ENCODE measurements around the gene TMEM151A. TPM values are rescaled to one million over a fixed set of nuclear protein-coding genes. Genes with fewer than 3 reads are reported as not detected.

TMEM151A gene
- total RNA-seq, 1 donor from 2014 or later, result 0.19 TPM

DNA sequence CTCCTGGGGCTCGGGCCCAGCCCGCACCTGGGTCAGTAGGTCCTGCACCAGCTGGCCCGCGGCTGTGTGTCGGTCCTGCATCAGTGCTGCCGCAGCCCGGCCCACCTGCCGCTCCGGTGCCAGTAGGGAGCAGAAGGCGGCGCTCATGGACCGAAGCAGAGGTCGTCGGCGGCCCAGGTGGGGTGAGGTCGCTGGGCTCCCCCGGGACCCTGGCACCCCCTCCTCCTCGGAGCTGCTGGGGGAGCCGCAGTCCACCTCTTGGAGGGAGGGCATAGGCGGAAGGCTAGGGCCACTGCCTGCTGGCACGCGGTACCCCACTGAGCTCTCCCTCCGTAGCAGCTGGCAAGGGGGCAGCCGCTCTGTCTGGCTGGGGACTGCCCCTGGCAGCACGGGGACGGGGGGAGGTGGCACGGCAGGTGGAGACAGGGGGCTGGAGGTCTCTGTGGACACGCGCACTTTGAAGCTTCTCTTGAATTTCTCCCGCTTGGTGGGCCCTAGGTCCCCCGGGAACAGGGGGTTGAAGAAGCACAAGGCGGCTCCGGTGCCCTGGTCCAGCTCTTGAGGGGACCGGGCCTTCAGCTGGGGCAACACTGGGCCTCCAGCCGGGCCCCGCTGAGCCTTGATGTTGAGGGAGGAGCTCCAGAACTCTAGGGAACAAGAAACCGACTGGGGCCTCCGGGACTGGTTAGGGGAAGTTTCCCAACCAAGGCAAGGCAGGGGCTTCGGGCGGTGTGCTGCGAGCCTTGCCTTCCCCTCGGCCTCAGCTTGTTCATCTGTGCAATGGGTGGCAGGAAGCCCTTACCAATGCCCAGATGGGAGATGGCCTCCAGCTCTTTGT is 43.1 kb downstream of the TMEM151A start:
- DNase-seq (ENCODE audit: low spot score), result no peak

DNA sequence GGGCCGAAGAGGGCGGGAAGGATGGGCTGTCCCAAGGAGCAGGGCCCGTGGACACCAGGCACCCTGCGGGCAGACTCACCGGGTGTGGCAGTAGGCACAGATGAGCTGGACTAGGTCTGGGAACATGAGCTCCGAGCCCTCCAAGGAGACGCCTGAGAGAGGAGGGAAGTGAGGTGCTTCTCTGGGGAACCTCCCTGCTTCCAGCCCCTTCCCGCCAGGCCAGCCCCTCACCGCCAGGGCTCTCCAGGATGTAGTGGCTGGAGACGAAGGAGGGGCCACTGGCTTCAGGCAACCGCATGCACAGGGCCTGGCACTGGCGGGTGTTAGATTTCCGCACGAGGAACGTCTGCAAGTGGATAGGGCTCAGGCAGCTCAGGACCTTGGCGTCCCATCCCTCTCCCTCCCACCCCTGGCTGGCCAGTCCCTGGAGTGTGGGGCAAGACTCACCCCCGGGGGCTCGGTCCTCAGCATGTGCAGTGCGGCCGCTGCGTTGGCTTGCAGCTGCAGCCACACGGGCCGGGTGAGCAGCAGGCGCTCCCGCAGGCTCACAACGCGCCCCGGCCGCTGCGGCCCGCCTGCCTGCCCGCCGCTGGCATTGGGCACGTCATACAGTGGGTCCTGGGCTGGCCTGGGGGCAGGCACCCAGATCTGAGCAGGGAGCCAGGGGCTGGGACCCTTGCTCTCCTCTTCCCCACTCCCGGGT is 44.0 kb downstream of the TMEM151A start:
- no peak for DNase-seq (ENCODE audit: low spot score)

DNA sequence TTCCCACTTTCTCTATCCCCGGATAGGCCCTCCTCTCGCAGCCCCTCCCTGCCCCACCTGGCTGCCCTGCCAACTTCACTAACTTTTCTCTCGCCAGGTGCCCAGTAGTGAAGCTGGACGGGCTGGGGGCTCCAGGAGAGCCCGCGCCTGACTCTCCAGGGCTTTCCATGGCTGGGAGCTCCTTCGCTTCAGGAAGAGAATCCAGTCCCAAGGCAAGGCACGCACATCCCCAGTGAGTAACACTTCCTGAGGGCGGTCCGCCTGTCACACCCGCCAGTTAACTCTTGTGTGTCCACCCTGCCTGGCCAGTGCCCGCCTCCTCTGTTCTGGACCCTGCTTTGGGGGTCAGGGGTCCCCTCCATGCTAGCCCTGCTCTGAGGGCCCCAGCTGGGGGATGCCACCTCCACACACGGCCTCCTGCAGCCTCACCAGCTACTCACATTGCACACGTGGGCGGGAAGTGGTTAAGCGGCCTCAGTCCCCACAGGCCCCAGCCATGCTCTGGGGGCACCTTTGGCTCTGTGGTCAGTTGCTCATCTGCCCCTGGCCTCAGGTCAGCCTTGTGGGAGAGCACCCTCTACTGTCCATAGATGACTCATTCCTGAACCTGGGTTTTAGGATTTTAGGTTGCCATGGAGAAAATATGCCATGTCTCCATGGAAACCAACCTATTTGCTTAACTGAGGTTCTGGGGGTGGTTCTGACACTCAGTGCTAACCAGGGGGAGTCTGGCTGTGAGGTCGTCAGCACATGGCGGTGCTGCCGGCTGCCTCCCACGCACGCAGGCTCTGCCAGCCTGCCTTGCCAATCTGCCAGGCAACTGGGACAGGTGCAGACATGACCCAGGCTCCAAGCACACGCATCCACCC is 44.8 kb downstream of the TMEM151A start, which contains the start of gene RIN1:
Gene RIN1 (minus strand): TSS at position 201 of the 869 bp plus-strand sequence. CDS start 32 bp downstream, at position 169.
- DNase-seq (ENCODE audit: low spot score), result no peak

DNA sequence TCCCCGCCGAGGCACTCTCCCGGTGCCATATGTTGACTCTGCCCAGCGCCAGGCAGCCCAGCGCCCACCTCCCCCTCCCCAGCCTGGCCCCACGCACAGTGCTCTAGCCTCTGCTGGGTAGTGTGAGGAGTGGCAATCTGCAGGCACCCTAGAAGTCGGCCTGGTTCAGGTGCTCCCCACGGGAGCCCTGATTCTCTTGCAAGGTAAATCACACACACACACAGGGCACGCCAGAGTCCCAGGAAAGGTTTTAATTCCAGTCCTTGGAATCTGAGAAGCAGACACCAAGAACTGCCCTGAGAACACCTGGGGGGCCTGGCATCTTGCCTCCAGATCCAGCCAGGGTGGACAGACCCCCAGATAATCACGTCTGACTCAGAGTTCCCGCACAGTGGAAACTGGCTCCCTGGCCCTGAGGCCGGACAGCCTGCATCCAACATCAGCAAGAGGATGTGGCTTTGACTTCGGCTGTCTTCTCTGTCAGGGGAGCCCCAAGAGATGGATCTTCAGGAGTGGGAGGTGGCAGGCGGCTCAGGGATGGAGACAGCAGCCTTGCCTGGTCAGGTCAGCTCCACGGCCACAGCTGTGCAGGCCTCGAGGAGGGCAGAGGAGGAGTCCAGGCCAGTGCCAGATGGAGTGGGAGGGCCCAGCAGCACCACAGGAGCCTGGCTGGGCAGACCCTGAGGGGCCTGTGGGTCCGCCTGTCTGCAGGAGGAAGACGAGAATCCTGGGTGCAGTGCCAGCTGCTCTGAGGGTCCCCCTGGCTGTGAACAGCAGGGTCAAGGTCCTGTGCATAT is 45.6 kb downstream of the TMEM151A start:
- no peak for DNase-seq (ENCODE audit: low spot score)

DNA sequence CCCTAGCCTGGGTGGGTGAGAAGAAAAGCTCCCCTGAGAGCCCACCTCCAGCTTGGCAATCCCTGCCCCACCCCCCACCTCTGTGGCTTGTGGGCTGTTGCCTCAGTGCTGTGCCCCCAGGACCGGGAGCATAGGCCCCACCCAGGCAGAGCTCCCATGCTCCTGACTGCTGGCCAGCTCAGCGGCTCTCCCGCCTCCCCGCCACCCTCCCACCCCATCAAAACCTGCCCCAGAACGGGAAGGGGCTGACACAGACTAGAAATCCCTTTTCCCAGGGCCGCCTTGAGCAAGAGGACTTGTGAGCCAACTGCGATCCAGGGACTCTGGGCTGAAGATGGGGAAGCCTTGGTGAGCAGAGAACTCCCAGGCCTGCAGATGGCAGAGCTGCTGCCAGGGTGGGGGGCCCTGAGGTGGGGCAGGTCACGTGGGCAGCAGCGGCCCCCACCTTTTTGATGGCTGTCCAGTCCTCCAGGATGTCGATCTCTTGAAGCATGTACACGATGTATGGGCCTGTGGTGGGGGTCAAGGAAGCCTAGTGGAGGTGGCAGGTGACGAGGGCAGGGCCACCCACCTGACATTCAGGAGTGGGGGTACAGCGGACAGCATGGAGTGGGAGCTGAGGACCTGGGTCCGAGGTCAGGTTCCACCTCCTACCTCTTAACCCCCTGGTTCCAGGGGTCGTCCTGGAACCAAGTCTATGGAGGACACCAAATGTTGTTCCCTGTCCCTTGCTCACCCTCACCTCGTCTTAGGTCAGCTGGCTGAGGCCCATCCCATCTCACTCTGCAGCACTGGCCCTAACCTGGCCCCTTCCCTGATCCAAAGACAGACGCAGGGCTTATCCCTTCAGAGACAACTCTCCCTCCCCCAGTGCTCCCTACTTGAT is 46.8 kb downstream of the TMEM151A start:
- DNase-seq (ENCODE audit: low spot score), result no peak

DNA sequence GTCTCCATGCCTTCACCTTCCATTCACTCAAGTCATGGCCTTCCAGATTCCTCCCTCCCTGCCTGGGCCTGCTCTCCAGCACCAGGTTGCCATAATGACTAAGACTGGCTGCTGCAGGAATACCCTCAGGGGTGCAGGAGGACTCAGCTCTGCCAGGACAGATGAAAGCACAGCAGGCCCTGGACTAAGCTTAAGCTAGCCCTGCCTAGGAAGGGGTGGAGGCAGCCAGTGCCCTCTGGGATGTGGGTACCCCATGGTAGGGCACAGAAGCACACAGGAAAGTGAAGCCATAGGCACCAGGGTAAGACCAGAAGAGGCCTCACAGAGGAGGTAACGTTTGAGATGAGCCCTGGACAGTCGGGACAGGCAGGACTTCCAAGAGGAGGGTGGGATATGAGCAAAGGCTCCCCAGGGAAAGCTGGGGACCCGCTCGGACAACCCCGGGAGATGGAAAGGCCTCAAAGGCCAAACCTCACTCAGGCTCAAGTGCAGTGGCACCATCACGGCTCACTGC is 47.5 kb downstream of the TMEM151A start:
- DNase-seq (ENCODE audit: low spot score), result no peak

DNA sequence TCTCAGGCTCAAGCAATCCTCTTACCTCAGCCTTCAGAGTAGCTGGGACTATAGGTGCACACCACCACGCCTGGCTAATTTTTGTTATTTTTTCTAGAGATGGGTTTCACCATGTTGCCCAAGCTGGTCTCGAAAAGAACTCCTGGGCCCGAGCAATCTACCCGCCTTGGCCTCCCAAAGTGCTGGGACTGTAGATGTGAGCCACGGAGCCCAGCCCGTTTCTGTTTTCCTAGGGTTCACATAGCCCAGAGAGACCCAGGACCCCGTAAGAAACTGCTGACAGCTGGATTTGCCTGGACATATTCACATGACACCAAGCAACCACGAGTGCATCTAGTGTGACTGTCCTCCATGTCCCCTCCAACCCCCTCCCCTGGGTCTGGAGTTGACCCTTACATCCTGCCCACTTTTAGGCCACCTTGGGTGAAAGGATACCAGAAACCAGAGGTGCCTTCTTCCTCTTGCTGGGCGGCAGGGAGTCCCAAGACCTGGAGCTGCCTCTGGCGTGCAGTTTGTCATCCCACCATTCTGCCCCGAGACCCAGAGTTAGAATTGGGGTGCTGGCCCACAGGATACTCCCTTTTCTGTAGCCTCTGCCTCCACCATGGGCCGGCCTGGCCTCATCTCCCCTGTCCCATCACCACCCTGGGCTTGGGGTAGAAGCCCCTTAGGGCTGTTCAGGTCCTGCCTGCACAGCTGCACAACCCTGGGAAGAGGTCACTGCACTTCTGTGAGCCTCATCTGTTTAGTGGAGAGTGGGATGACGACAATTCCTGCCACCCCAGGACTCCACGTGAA is 48.2 kb downstream of the TMEM151A start:
- no peak for DNase-seq (ENCODE audit: low spot score)

DNA sequence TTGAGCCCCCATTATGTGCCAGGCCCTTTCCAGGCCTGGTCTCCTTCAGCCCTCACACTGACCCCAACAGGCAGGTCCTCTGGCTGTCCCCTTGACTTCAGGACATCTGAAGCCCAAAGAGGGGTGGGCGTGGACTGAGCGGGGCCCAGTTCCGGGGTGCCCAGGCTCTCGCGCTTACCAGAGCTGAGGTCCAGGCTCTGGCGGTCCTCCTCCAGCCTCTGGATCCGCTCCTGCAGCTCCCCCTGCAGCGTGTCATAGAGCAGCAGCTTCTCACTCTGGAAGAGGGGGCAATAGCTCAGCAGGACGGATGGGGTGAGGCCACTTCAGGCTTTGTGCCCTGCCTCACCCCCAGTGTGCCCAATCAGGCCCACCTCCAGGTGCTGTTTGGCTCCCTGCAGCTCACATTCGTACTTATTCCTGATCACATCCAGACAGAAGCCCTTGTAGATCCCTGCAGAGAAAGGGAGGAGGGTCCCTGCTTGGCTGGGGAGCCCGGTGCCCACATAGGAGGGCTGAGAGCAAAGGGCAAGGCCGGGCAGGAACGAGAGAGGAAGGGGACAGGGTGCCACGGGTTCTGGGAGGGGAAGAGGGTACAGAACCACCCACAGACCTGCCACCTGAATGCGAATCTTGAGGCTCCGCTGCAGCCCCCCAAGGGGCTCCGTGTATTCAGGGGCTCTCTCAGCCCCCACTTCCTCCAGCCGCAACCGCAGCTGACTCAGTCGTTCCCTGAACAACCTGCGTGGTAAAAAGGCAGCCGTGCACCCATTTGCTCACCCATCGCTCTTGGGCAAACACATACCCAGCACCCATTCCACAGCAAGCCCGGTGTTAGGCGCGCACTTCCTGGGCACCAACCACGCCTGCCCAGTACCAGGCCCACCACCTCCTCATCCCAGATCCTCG is 49.2 kb downstream of the TMEM151A start:
- no peak for DNase-seq (ENCODE audit: low spot score)

DNA sequence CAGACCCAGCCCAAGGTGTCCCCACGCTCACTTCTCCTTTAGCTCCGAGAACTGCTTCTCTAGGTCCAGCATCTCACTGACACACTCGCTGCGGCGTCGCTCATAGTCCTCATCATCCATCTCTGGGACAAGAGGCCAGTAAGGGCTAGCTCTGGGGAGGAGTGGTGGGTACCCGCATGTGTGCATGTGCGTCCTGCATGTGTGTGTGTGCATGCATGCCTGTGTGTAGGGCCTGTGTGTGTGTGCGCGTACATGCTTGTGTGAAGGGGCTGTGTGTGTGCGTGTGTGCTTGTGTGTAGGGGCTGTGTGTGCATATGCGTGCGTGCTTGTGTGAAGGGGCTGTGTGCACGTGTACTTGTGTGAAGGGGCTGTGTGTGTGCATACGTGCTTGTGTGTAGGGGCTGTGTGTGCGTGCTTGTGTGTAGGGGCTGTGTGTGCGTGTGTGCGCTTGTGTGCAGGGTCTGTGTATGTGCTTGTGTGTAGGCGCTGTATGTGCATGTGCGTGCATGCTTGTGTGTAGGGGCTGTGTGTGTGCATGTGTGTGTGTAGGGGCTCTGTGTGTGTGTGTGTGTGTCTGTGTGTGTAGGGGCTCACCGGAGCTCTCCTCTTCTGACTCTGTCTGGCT is 49.9 kb downstream of the TMEM151A start:
- no peak for DNase-seq (ENCODE audit: low spot score)

DNA sequence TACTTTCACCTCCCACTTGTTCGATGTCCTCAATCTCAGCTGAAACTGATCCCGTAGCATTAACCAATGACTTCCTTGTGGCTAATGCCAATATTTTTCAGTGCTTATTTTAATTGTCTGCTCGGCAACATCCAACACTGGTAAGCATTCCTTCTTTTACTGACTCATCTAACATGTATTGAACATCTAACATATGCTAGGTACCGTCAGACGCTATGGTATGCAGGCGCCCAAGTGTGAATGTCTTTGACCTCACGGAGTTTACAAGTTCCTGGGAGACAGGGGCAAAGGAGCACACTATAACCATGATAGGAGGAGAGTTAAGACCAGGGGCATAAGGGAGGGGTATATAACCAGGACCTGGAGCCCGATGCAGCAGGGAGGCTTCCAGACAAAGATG is 51.5 kb downstream of the TMEM151A start:
- no peak for DNase-seq (ENCODE audit: low spot score)

DNA sequence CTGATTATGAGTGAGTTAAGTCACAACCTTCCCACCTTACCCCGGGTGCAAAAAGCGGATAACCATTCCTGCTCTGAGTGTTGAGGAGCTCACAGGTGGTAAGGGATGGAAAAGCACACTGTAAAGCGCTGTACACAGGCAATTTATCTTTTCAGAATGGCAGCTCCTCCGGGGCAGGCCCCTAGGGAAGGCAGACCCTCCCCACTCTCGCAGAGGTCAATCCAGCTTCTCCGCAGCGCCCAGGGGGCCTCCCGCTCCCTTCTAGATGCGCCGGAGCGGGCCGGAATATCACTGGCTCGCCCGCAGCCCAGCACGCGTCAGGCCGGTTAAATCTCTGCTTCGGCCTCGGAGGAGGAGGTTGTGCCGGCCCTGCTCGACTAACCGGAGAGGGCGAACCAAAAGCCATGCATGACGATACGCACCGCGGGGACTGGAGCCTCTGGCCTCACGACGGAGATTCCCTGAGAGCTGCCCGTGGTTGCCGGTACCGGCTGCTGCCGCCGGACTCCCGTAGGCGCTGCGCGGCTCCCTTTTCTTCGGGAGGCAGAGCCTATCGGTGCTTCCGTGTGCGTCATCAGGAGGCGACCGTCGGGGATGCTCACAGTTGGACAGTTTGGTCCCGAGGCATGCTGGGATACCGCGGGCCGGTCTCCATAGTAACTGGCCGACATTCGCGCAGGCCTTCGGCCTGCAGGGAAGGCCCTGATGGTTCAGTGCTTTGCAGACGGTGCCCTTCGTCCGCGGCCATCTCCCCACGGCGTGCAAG is 53.0 kb downstream of the TMEM151A start, which contains the start of gene BRMS1:
Gene BRMS1 (minus strand): TSS at position 555 of the 766 bp plus-strand sequence. CDS start 2,870 bp downstream, outside the sequence.
- peak; percentile 98 for DNase-seq (ENCODE audit: low spot score)

DNA sequence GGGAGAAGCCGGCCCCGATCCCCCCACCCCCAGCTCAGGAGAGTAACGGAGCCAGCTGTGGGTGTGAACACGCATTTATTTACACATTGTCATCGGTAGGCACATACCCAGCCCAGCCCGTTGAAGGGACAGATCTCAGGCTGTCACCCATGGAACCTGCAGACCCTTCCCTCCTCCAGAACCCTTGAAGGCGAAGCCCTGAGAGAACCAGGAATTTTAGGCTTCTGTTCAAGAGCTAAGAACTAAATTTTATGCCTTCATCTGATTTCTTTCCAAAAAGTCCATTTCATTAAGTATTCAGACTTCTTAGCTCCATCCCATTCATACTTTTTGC is 53.6 kb downstream of the TMEM151A start:
- DNase-seq (ENCODE audit: low spot score), result no peak

Data from mesenteric fat pad (tissue), 1 donor.